ENCODE measurements around the gene CCDC40.

CCDC40 gene

GRCh38 chr17:80117491-80118401 is 81.3 kb downstream of the CCDC40 start:
- DNase-seq, result no peak

GRCh38 chr17:80118601-80119270 is 82.3 kb downstream of the CCDC40 start:
- DNase-seq, result no peak

GRCh38 chr17:80119271-80119791 is 82.9 kb downstream of the CCDC40 start:
- peak; percentile 81 for DNase-seq

- DNase-seq, result no peak
Measured at GRCh38 chr17:80119839-80120238, 83.4 kb downstream of the CCDC40 start.

- no peak for DNase-seq
Measured at GRCh38 chr17:80122026-80122575, 85.7 kb downstream of the CCDC40 start.

GRCh38 chr17:80122926-80123505 is 86.6 kb downstream of the CCDC40 start:
- DNase-seq, result no peak

GRCh38 chr17:80123791-80124190 is 87.3 kb downstream of the CCDC40 start:
- DNase-seq, result no peak

- no peak for DNase-seq
Measured at GRCh38 chr17:80124351-80124981, 88.0 kb downstream of the CCDC40 start.

GRCh38 chr17:80125656-80126448 is 89.4 kb downstream of the CCDC40 start:
- no peak for DNase-seq

GRCh38 chr17:80126449-80126715 is 89.9 kb downstream of the CCDC40 start:
- no peak for DNase-seq

- DNase-seq, result no peak
Measured at GRCh38 chr17:80129006-80129565, 92.6 kb downstream of the CCDC40 start.

GRCh38 chr17:80130992-80131391 is 94.5 kb downstream of the CCDC40 start:
- no peak for DNase-seq

GRCh38 chr17:80132906-80133625 is 96.6 kb downstream of the CCDC40 start:
- DNase-seq, result no peak

- DNase-seq, result no peak
Measured at GRCh38 chr17:80133626-80133970, 97.2 kb downstream of the CCDC40 start.

GRCh38 chr17:80137131-80137530 is 100.7 kb downstream of the CCDC40 start:
- no peak for DNase-seq

- no peak for DNase-seq
Measured at GRCh38 chr17:80138856-80139426, 102.5 kb downstream of the CCDC40 start.

GRCh38 chr17:80141463-80142165 is 105.2 kb downstream of the CCDC40 start:
- DNase-seq, result no peak

GRCh38 chr17:80142929-80143328 is 106.5 kb downstream of the CCDC40 start:
- DNase-seq, result no peak

GRCh38 chr17:80145076-80146075 is 108.9 kb downstream of the CCDC40 start:
- no peak for DNase-seq
